ENCODE measurements around the gene FBP1. TPM values are rescaled to one million over a fixed set of nuclear protein-coding genes. Genes with fewer than 3 reads are reported as not detected.
"Not testable (repeated sequence)": the region's sequence is repeated elsewhere in the genome, so short reads cannot be mapped to it uniquely, and the experiment has no call there.

FBP1 gene
- total and polyA plus RNA-seq, 5 donors = 1.9 to 3.8 (median 2.8) TPM

DNA sequence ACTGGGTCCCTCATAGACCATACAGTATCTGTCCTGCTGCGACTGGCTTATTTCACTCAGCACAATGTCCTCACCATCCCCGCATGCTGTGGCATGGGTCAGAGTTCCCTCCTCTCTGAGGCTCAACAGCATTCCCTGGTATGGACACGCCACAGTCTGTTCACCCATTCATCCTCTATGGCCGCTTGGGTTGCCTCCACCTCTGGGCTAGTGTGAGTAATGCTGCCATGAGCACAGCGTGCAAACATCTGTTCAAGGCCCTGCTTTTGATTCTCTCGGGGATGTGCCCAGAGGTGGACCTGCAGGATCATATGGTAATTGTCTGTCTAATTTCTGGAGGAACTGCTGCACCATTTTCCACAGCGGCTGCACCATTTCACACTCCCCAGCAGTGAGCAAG is 40.2 kb downstream of the FBP1 start:
- Histone ChIP-seq H3K4me1 (ENCODE audit: control insufficient read depth, insufficient read depth, low read length) (no peaks in the 10 kb centered on the region), H3K9me3 (ENCODE audit: control insufficient read depth, low read length) (no peaks in the 10 kb centered on the region), H3K27ac (ENCODE audit: low read length) (no peak overlapping the region), H3K4me3 (ENCODE audit: low read length) (no peak overlapping the region), H3K27me3 (ENCODE audit: control insufficient read depth, insufficient read depth) (no peaks in the 10 kb centered on the region)
- no peak for ATAC-seq
- no peak for DNase-seq
- intact Hi-C loops (cut with DNase I) = no loop called here
- 78% methylated on average over 7 of the region's 7 CpGs for WGBS

GRCh38 chr9:94593459-94594345 is 45.6 kb downstream of the FBP1 start, which contains the start of gene FBP2:
Gene FBP2, minus strand, starts transcription at chr9:94593824. Its CDS starts 98 bp downstream, at chr9:94593726.
- no peaks in the 10 kb centered on the region for H3K9me3 ChIP-seq (ENCODE audit: control insufficient read depth, low read length)
- 46% methylated on average over 21 of the region's 21 CpGs for WGBS
- no peak within 1 kb of the TSS for H3K27ac ChIP-seq (ENCODE audit: low read length)
- no peak within 1 kb of the TSS for H3K4me3 ChIP-seq (ENCODE audit: low read length)
- no peaks in the 10 kb centered on the region for H3K4me1 ChIP-seq (ENCODE audit: control insufficient read depth, insufficient read depth, low read length)
- H3K27me3 ChIP-seq (ENCODE audit: control insufficient read depth, insufficient read depth) = no peaks in the 10 kb centered on the region
- ATAC-seq (peak; percentile 72 to 75), DNase-seq (peak; percentile 36 to 69 (median 47))
- intact Hi-C loops (cut with DNase I) = no loop called here

DNA sequence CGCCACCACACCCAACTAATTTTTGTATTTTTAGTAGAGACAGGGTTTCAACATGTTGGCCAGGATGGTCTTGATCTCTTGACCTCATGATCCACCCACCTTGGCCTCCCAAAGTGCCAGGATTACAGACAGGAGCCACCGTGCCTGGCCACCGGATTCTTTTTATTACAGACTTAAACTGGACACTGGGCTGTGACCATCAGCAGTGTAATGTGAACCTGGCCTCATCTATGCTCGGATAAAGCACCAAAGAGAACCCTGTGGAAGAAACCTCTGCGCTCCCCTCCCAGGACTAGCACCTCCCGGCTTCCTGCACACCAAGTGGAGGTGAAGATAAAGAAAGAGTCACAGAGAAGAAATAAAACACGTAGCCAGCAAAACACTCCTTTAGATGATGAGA is 46.6 kb downstream of the FBP1 start:
- 60% methylated on average over 7 of the region's 7 CpGs for WGBS
- DNase-seq; H3K4me1 ChIP-seq (ENCODE audit: control insufficient read depth, insufficient read depth, low read length); H3K4me3 ChIP-seq (ENCODE audit: low read length); H3K27me3 ChIP-seq (ENCODE audit: control insufficient read depth, insufficient read depth); ATAC-seq; H3K27ac ChIP-seq (ENCODE audit: low read length); H3K9me3 ChIP-seq (ENCODE audit: control insufficient read depth, low read length); intact Hi-C loops (cut with DNase I): not testable (repeated sequence)

DNA sequence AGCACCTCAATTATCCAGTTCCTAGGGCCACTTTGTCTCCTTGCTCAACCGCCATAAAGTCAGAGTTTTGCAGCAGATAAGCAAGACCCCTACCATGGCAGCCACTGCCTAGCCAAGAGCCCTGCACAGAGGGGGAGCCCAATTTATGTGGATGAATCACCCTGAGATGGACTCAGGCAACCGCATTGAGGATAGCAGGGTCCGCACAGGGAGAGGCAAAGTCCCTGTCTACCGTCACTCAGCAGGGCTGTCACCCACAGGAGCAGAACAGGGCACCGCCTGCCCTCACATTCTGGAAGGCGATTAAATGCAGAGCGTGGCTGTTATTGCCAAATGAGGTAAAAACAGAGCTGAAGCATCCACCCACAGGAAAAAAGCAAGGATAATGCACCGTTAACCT is 47.4 kb downstream of the FBP1 start:
- ATAC-seq = no peak
- no peak for DNase-seq
- Histone ChIP-seq H3K27ac (ENCODE audit: low read length) (no peak overlapping the region), H3K9me3 (ENCODE audit: control insufficient read depth, low read length) (no peaks in the 10 kb centered on the region), H3K4me3 (ENCODE audit: low read length) (no peak overlapping the region), H3K4me1 (ENCODE audit: control insufficient read depth, insufficient read depth, low read length) (no peaks in the 10 kb centered on the region), H3K27me3 (ENCODE audit: control insufficient read depth, insufficient read depth) (no peaks in the 10 kb centered on the region)
- WGBS = 81% methylated on average over 8 of the region's 8 CpGs
- intact Hi-C loops (cut with DNase I) = no loop called here

DNA sequence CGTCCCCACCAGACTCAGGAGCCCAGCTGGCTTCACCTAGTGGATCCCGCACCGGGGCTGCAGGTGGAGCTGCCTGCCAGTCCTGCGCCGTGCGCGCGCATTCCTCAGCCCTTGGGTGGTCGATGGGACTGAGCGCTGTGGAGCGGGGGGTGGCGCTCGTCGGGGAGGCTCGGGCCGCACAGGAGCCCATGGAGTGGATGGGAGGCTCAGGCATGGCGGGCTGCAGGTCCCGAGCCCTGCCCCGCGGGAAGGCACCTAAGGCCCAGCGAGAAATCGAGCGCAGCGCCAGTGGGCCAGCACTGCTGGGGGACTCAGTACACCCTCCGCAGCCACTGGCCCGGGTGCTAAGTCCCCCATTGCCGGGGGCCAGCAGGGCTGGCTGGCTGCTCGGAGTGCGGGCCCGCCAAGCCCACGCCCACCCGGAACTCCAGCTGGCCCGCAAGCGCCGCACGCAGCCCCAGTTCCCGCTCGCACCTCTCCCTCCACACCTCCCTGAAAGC is 48.2 kb downstream of the FBP1 start:
- WGBS = 84% methylated on average over 35 of the region's 38 CpGs
- H3K4me1 ChIP-seq (ENCODE audit: control insufficient read depth, insufficient read depth, low read length); H3K27ac ChIP-seq (ENCODE audit: low read length); ATAC-seq; intact Hi-C loops (cut with DNase I); H3K4me3 ChIP-seq (ENCODE audit: low read length); H3K27me3 ChIP-seq (ENCODE audit: control insufficient read depth, insufficient read depth); H3K9me3 ChIP-seq (ENCODE audit: control insufficient read depth, low read length); DNase-seq: not testable (repeated sequence)

DNA sequence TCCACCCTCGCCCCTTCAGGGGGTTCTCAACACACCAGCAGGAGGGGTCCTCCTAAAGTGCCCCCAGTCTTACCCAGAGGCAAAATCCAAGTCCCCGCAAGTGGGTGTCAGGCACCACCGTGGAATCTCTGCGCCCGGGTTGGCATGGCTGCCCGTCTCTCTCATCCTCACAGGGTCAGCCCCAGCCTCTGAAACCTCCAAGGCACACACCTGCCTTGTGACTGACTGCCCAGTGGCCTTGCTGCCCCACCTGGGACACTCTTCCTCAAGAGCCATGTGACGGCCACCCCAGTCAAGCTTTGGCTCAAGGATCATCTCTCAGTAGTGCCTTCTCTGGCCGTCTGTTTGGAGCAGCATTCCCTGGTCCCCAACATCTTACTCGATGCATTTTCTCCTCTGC is 50.6 kb downstream of the FBP1 start:
- H3K27ac ChIP-seq (ENCODE audit: low read length) = no peak overlapping the region
- intact Hi-C loops (cut with DNase I) = no loop called here
- H3K27me3 ChIP-seq (ENCODE audit: control insufficient read depth, insufficient read depth) = no peaks in the 10 kb centered on the region
- H3K4me1 ChIP-seq (ENCODE audit: control insufficient read depth, insufficient read depth, low read length) = no peaks in the 10 kb centered on the region
- no peaks in the 10 kb centered on the region for H3K9me3 ChIP-seq (ENCODE audit: control insufficient read depth, low read length)
- no peak for DNase-seq
- no peak for ATAC-seq
- no peak overlapping the region for H3K4me3 ChIP-seq (ENCODE audit: low read length)
- 83% methylated on average over 9 of the region's 9 CpGs for WGBS

DNA sequence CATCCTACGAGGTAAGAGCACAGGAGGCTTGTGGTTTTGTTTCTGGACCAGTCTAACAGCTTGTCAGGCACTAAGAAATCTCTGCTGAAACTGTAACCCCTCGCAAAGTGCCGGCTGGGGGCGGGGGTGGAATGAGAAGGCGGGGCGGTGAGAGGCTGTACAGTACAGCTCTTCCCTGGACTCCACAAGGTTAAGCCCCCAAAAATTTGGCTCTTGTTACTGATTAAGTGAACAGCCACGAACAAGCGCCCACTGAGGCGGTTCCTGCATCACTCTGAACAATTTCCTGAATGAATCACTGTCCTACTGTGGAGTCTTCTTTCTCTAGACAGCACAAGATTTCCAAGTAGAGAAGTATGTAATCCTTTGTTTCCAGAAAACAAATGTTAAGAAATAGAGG is 52.5 kb downstream of the FBP1 start:
- Histone ChIP-seq H3K4me3 (ENCODE audit: low read length) (no peak overlapping the region), H3K27ac (ENCODE audit: low read length) (no peak overlapping the region), H3K27me3 (ENCODE audit: control insufficient read depth, insufficient read depth) (no peaks in the 10 kb centered on the region), H3K9me3 (ENCODE audit: control insufficient read depth, low read length) (no peaks in the 10 kb centered on the region), H3K4me1 (ENCODE audit: control insufficient read depth, insufficient read depth, low read length) (no peaks in the 10 kb centered on the region)
- WGBS = 49% methylated on average over 9 of the region's 9 CpGs
- no peak for ATAC-seq
- no peak for DNase-seq
- intact Hi-C loops (cut with DNase I) = no loop called here

DNA sequence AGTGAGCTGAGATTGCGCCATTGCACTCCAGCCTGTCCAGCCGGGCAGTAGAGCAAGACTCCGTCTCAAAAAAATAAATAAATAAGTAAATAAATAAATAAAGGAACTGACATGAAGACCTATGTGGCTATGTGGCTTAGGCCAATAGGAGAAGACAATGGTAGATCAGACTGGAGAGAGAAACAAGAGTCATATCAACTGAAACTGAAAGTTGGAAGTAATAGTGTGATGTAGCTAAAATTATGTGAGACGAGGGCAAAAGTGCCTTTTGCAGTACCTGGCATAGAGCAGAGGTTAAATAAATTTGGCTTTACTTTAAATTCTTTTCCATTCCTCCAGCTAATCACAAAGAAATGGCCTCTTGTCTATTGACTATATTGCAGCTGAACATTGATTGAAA is 53.0 kb downstream of the FBP1 start:
- H3K4me1 ChIP-seq (ENCODE audit: control insufficient read depth, insufficient read depth, low read length) = no peaks in the 10 kb centered on the region
- no peak for DNase-seq
- no peak overlapping the region for H3K4me3 ChIP-seq (ENCODE audit: low read length)
- no peaks in the 10 kb centered on the region for H3K27me3 ChIP-seq (ENCODE audit: control insufficient read depth, insufficient read depth)
- no peak overlapping the region for H3K27ac ChIP-seq (ENCODE audit: low read length)
- intact Hi-C loops (cut with DNase I) = no loop called here
- WGBS = 75% methylated on average over 4 of the region's 4 CpGs
- ATAC-seq = no peak
- no peaks in the 10 kb centered on the region for H3K9me3 ChIP-seq (ENCODE audit: control insufficient read depth, low read length)

DNA sequence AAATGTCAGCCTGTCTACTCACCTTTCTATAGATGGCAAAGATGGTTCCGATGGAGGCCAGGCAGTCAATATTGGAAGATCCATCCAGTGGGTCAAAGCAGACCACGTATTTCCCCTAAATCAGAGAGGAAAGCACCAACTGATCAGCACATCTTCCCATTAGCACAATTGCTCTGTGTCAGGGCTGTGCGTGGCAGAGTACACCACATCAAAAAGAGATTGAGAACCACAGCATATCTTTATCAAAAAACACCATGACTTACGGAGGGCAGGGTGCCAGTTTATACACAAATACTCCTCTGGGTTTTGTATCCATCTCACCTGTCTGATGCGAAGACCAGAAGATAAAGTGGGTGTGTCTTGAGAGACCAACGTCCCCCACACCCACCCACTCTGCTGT is 54.8 kb downstream of the FBP1 start:
- no peak overlapping the region for H3K27ac ChIP-seq (ENCODE audit: low read length)
- H3K9me3 ChIP-seq (ENCODE audit: control insufficient read depth, low read length) = no peaks in the 10 kb centered on the region
- 81% methylated on average over 6 of the region's 6 CpGs for WGBS
- no peaks in the 10 kb centered on the region for H3K27me3 ChIP-seq (ENCODE audit: control insufficient read depth, insufficient read depth)
- no peaks in the 10 kb centered on the region for H3K4me1 ChIP-seq (ENCODE audit: control insufficient read depth, insufficient read depth, low read length)
- ATAC-seq (no peak), DNase-seq (no peak)
- no peak overlapping the region for H3K4me3 ChIP-seq (ENCODE audit: low read length)
- intact Hi-C loops (cut with DNase I) = no loop called here

DNA sequence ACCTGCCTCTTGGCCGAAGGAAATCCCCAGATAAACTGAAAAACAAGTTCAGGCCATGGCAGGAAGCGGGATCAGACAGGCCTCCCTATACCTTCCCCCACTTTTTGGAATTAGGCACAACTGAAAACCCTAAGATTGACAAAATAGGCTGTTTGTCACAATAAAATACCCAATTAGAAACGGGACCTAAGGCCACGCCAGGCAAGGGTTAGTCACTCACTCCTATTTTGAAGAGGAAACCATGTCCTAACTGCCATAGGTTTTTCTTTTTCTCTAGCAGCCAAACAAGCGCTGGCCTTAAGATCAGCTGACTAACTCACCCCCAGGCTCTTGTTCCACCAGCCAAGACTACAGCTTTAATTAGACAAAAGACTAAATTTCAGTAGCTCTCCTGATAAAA is 57.6 kb downstream of the FBP1 start:
- H3K27me3 ChIP-seq (ENCODE audit: control insufficient read depth, insufficient read depth) = no peaks in the 10 kb centered on the region
- no peak for ATAC-seq
- no peak overlapping the region for H3K4me3 ChIP-seq (ENCODE audit: low read length)
- intact Hi-C loops (cut with DNase I) = no loop called here
- H3K4me1 ChIP-seq (ENCODE audit: control insufficient read depth, insufficient read depth, low read length) = no peaks in the 10 kb centered on the region
- H3K27ac ChIP-seq (ENCODE audit: low read length) = no peak overlapping the region
- 90% methylated on average over 5 of the region's 5 CpGs for WGBS
- DNase-seq = no peak
- H3K9me3 ChIP-seq (ENCODE audit: control insufficient read depth, low read length) = no peaks in the 10 kb centered on the region

- no peaks in the 10 kb centered on the region for H3K27me3 ChIP-seq (ENCODE audit: control insufficient read depth, insufficient read depth)
- no peaks in the 10 kb centered on the region for H3K4me1 ChIP-seq (ENCODE audit: control insufficient read depth, insufficient read depth, low read length)
- H3K27ac ChIP-seq (ENCODE audit: low read length) = no peak overlapping the region
- DNase-seq = no peak
- H3K4me3 ChIP-seq (ENCODE audit: low read length) = no peak overlapping the region
- ATAC-seq = no peak
- WGBS = 35% methylated on average over 2 of the region's 2 CpGs
- no peaks in the 10 kb centered on the region for H3K9me3 ChIP-seq (ENCODE audit: control insufficient read depth, low read length)
- intact Hi-C loops (cut with DNase I) = no loop called here
Measured at GRCh38 chr9:94577571-94577970, 61.7 kb downstream of the FBP1 start.

All from right cardiac atrium (tissue), 5 donors.